ENCODE results near the gene PROP1.
"Not testable (repeated sequence)": the region's sequence is repeated elsewhere in the genome, so short reads cannot be mapped to it uniquely, and the experiment has no call there.

Gene PROP1

DNA sequence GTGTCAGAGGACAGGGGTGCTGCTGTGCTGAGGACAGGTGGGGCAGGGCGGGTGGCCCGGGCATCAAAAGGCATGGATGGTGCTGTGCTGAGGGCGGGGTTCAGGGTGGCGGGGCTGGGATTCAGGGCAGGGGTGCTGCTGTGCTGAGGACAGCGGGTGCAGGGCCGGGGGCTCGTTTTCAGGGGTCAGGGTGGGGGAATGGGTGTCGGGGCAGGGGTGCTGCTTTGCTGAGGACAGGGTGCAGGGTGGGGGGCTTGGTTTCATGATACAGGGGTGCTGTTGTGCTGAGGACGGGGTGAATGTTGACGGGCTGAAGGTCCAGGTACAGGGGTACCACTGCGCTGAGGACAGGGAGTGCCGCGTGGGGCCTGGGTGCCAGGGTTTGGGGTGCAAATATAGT, 50.9 kb downstream of the PROP1 start:
- DNase-seq (ENCODE audit: low spot score): not testable (repeated sequence)

DNA sequence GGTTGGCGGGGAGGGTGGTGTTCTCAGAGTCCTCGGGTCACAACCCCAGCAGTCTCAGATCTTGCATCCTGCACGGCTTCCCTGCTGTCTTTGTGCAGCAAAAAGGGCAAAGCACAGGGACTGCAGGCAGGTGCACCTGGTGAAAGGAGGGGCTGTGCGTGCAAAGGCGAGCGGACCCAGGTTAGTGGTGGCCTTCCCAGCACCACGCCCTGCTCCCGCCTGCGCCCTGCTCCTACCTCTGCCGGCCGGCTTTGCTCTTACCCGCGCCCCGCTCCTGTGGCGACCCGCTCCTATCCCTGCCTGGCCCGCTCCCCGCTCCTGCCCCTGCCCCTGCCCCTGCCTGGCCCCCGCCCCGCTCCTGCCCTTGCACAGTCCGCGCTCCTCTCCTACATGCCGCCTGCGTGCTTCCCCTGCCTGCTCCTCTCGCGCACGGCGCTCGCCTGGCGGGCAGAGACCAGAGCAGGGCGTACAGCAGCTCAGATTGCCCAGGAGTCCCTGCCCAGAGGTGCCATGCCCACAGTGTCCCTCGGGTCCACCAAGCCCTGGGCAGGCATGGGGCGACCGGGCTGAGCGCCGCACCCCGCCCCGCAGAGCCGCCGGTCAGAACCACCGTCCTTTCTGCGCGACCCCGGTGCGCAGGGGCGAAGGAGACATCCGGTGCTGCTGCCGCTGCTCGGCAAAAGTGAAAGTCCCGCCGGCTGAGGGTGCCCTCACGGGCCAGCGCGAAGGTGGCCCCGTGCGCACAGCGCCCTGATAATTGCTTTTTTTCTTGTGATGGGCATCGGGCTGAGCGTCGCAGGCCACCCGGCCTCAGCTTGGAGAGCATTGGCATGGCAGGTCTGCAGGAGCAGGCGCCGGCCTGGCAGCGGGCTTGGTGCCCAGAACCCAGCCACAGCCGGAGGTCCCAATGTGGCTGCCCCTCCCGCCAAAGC, 52.0 kb downstream of the PROP1 start:
- not testable (repeated sequence) for DNase-seq (ENCODE audit: low spot score)

DNA sequence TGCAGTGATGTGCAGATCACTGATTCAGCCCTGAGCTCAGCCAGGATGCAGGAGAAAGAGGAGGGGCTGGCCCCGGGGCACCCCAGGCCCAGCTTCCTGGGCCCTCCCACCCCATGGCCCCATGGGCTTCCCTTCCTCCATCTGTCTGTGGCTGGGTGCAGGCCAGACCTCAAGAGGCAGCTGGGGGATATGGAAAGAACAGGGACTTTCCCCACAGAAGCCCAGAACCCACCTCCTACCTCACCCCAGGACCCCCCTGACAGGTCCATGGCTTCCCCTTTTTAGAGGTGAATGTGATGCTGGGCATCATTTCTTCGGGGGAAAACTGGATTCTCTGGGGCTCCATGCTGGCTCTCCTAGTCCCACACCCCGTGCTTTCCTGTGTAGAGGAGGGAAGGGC, 53.1 kb downstream of the PROP1 start:
- not testable (repeated sequence) for DNase-seq (ENCODE audit: low spot score)

Measured in hematopoietic multipotent progenitor cell treated with erythropoietin and hydrocortisone succinate and interleukin-3 and kit ligand, for 17 days (in vitro differentiated cells).